Sigmoid colon (tissue), 4 donors: ENCODE results near the gene HHIPL1.
A peak's percentile ranks its signal among the peaks of the same experiment; 100 is the strongest.

ENCODE experiments used
- CTCF ChIP-seq, 4 experiments: fragments of 450-650 bp in 3 of 4; fragments of 200-600 bp in 1 of 4; IDR thresholded peaks; one replicate each; pipeline ENCODE4 v1.5.1; 2016 to 2019; ENCODE audit warnings: antibody characterized with exemption in 4 of 4, mild to moderate bottlenecking in 3 of 4, moderate library complexity in 2 of 4
- EP300 ChIP-seq, 4 donors: sonication (generic); formaldehyde crosslinking; IDR thresholded peaks; one replicate each; pipeline ENCODE4 v1.6.1; 2017; ENCODE audit warnings: antibody characterized with exemption in 4 of 4
- POLR2A ChIP-seq, 2 donors: fragments of 450-650 bp; IDR thresholded peaks; one replicate each; pipeline ENCODE4 v1.6.1; 2016; ENCODE audit warnings: antibody characterized with exemption in 2 of 2, mild to moderate bottlenecking in 2 of 2, moderate library complexity in 2 of 2

- TF ChIP-seq CTCF (IDR thresholded peaks at IDR 0.05) (peak in 1 of 4 experiments; percentile 8), EP300 (IDR thresholded peaks at IDR 0.05) (no peak), POLR2A (IDR thresholded peaks at IDR 0.05) (no peak)
Observed at GRCh38 chr14:99605299-99605961, 39.5 kb upstream of the HHIPL1 start.
